ENCODE data around the gene EDAR. TPM values are rescaled to one million over a fixed set of nuclear protein-coding genes. Genes with fewer than 3 reads are reported as not detected.

The EDAR gene
- total and polyA plus RNA-seq, 8 donors = 0.93 to 1.1 TPM; not detected in 6

DNA sequence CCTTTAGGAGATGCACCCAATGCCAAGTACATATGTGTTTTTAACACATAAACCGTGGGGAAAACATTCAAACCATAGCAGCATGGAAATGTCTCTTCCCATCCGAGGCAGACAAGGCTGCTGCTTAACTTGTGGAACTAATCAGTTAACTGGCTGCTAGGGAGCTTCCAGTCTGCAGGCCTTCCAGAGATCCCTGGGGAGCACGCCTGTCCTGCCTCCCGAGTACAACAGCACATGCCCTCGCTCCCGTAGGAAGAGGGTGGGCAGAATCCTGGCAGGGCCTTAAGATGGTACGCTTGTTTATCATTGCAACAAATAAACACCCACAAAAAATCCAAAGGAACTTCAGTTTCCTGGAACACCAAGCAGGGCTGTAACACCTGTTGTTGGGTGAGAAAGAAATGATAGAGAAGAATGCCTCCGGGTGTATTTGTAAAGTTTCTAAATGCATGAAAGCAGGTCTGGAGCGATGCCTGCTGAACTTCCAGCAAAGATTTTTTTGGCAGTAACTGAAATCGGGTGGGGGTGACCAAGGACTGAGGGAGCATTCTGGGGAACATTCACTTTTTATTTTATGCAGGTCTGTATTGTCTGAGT is 56.2 kb downstream of the EDAR start:
- Histone ChIP-seq H3K9me3 (no peaks in the 10 kb centered on the region), H3K4me3 (no peak overlapping the region), H3K36me3 (no peaks in the 10 kb centered on the region), H3K4me1 (peaks cover 0 to 29% (median 16%) of the 10 kb centered on the region in 4 donors), H3K27me3 (peaks cover 0 to 4% (median 0%) of the 10 kb centered on the region in 3 donors), H3K27ac (no peak overlapping the region)
- no peak for DNase-seq
- TF ChIP-seq, protein P1, sequence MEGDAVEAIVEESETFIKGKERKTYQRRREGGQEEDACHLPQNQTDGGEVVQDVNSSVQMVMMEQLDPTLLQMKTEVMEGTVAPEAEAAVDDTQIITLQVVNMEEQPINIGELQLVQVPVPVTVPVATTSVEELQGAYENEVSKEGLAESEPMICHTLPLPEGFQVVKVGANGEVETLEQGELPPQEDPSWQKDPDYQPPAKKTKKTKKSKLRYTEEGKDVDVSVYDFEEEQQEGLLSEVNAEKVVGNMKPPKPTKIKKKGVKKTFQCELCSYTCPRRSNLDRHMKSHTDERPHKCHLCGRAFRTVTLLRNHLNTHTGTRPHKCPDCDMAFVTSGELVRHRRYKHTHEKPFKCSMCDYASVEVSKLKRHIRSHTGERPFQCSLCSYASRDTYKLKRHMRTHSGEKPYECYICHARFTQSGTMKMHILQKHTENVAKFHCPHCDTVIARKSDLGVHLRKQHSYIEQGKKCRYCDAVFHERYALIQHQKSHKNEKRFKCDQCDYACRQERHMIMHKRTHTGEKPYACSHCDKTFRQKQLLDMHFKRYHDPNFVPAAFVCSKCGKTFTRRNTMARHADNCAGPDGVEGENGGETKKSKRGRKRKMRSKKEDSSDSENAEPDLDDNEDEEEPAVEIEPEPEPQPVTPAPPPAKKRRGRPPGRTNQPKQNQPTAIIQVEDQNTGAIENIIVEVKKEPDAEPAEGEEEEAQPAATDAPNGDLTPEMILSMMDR (IDR thresholded peaks at IDR 0.05) = no peak
- TF ChIP-seq EP300 (IDR thresholded peaks at IDR 0.05) (no peak), POLR2A (IDR thresholded peaks at IDR 0.05) (no peak), POLR2AphosphoS5 (IDR thresholded peaks at IDR 0.05) (no peak)
- intact Hi-C loops (cut with DNase I; ENCODE audit: low total_unique reads) = no loop called here
- 35 to 54% (median 43%) methylated on average over 10 of the region's 10 CpGs for WGBS, 5 donors

DNA sequence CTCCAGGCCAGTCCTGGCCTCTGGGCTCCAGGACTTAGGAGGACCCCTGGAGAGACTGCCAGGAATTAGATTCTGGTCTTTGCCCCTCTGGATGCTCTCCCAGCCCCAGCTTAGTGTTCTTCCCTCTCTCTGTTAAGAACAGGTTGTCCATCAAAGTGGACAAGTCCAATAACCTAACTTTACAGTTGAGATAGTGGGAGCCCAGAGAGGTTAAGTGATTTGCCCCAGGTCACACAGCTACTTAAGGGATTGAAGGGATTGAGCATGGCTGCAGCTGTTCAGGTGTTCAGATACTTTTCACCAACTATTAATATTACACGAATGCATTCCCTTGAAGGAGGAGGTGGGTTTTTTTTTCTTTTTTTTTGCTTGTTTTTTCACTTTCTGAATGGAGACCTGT is 57.6 kb downstream of the EDAR start:
- DNase-seq = no peak
- intact Hi-C loops (cut with DNase I; ENCODE audit: low total_unique reads) = no loop called here
- Histone ChIP-seq H3K9me3 (no peaks in the 10 kb centered on the region), H3K36me3 (no peaks in the 10 kb centered on the region), H3K4me3 (no peak overlapping the region), H3K27ac (no peak overlapping the region), H3K27me3 (peaks cover 0 to 6% (median 0%) of the 10 kb centered on the region in 3 donors), H3K4me1 (peaks cover 0 to 29% (median 16%) of the 10 kb centered on the region in 4 donors)
- 88 to 96% (median 89%) methylated on average over 1 of the region's 1 CpG for WGBS, 5 donors
- TF ChIP-seq POLR2A (IDR thresholded peaks at IDR 0.05) (no peak), EP300 (IDR thresholded peaks at IDR 0.05) (no peak), POLR2AphosphoS5 (IDR thresholded peaks at IDR 0.05) (no peak)
- TF ChIP-seq, protein P1 (IDR thresholded peaks at IDR 0.05) = no peak

DNA sequence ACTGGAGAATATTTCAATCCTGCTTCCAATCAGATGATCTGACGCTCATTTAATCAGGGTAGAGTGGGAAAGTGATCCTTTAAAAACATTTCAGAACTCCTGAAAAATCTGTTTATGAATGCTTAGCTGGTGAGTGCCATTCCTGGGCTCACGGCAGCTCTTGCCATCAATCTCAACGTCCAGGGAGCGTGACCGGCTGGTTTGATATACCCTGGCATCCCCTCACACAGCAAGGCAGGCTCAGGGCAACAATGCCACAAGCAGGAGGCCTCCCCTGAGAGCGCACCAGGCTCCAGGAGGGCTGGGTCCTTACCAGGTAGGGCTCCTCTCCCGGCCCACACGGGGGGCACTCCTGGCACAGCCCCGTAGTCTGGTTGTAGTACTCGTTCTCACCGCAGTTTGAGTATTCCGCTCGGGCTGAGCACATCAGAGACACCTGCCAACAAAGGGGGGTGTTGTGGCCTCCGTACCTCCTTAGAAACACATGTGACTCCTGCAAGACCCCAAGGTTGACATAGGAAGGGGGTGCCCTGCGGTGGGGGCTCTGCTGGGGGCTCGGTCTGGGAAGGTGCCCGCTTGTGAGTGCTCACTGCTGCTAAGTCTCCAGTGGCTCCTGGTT is 59.1 kb downstream of the EDAR start:
- intact Hi-C loops (cut with DNase I; ENCODE audit: low total_unique reads) = no loop called here
- DNase-seq = no peak
- Histone ChIP-seq H3K9me3 (no peaks in the 10 kb centered on the region), H3K4me3 (no peak overlapping the region), H3K36me3 (no peaks in the 10 kb centered on the region), H3K4me1 (peaks cover 0 to 20% (median 12%) of the 10 kb centered on the region in 4 donors), H3K27me3 (peaks cover 0 to 6% (median 0%) of the 10 kb centered on the region in 3 donors), H3K27ac (no peak overlapping the region)
- no peak for TF ChIP-seq POLR2AphosphoS5 (IDR thresholded peaks at IDR 0.05)
- WGBS, 5 donors = 89 to 94% (median 93%) methylated on average over 7 to 17 of the region's 17 CpGs

DNA sequence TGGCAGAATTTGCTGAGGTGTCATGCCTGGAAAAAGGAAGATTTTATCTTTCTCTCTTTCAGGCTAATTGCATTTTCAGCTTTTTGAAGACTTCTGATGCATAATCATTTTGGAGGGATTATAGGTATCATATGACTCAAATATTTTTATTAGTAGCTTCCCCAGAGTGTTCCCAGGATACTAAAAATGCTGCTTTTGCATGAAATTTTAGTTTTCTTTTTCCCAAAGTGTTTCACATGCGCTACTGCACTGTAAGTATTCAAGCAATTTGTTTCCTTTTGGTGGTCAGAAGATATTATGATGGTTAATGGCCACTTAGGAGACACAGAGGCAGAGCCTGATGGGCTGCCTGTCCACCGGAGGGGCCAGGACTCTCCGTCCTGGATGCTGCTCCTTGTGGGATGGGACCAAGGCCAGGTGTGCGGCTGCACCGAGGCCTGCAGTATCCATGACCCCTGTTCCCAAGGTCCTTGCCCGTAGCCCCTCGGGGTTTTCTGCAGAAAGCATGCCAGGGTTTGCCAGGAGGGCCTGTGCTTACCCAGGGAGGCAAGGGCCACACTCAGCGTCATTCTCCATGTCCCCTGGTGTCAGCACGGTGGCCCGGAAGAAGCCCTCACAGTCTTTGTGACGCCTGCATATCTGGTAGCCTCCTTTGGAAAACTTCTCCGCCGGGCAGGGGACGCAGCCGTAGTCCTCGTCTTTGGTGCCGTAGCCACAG is 60.2 kb downstream of the EDAR start:
- Histone ChIP-seq H3K4me1 (peaks cover 0 to 17% (median 10%) of the 10 kb centered on the region in 4 donors), H3K27me3 (peaks cover 0 to 6% (median 0%) of the 10 kb centered on the region in 3 donors), H3K9me3 (no peaks in the 10 kb centered on the region), H3K27ac (no peak overlapping the region), H3K4me3 (no peak overlapping the region), H3K36me3 (no peaks in the 10 kb centered on the region)
- TF ChIP-seq POLR2A (IDR thresholded peaks at IDR 0.05) (no peak), EP300 (IDR thresholded peaks at IDR 0.05) (no peak), POLR2AphosphoS5 (IDR thresholded peaks at IDR 0.05) (no peak)
- TF ChIP-seq, protein P1 (IDR thresholded peaks at IDR 0.05) = no peak
- no peak for DNase-seq
- WGBS, 5 donors = 87 to 92% (median 89%) methylated on average over 17 of the region's 17 CpGs
- intact Hi-C loops (cut with DNase I; ENCODE audit: low total_unique reads) = no loop called here

Measured in stomach (tissue), 9 donors.